T-helper 17 cell (primary cell): ENCODE results near the gene SELENON. TPM values are rescaled to one million over a fixed set of nuclear protein-coding genes. Genes with fewer than 3 reads are reported as not detected.
"Not testable (repeated sequence)": the region's sequence is repeated elsewhere in the genome, so short reads cannot be mapped to it uniquely, and the experiment has no call there.

Source experiments
- ATAC-seq: fragments of 150-1000 bp; cut with Tn5 transposase; 2 replicates; pipeline ENCODE4 v1.10.0; 2021; ENCODE audit warnings: mild to moderate bottlenecking, moderate library complexity
- DNase-seq, 3 donors: peaks; one replicate each; pipeline versions ENCODE4 v3.0.0 to v3.0.0-alpha.2; 2020 to 2021
- H3K9me3 ChIP-seq: one replicate; pipeline ENCODE4 v1.7.0; 2013; ENCODE audit warnings: low read length, mild to moderate bottlenecking; ENCODE audit not compliant: control insufficient read depth, poor library complexity, severe bottlenecking
- H3K27ac Mint-ChIP-seq: one replicate; pipeline ENCODE4 v1.8.0; 2022; ENCODE audit warnings: mild to moderate bottlenecking, moderate library complexity, mixed read lengths
- H3K27me3 Mint-ChIP-seq: one replicate; pipeline ENCODE4 v1.8.0; 2022; ENCODE audit warnings: mixed read lengths
- H3K36me3 Mint-ChIP-seq: one replicate; pipeline ENCODE4 v1.8.0; 2022; ENCODE audit warnings: low read depth, mixed read lengths
- H3K4me1 Mint-ChIP-seq: one replicate; pipeline ENCODE4 v1.8.0; 2022; ENCODE audit warnings: mild to moderate bottlenecking, mixed read lengths
- H3K4me3 Mint-ChIP-seq: one replicate; pipeline ENCODE4 v1.8.0; 2022; ENCODE audit warnings: mild to moderate bottlenecking, moderate library complexity, mixed read lengths
- total RNA-seq, 4 donors: library from RNA in 2 of 4; stranded (reverse) in 2 of 4; gene quantifications; one replicate each; pipeline ENCODE4 v1.2.3 and lab custom pipeline; 2022 to 2026

SELENON gene
- total RNA-seq, 2 donors from 2014 or later, result 24.5 to 25.2 TPM

GRCh38 chr1:25825605-25826004, 25.6 kb downstream of the SELENON start:
- no peak overlapping the region for H3K4me3 Mint-ChIP-seq
- H3K4me1 Mint-ChIP-seq, result peaks cover 11% of the 10 kb centered on the region
- H3K9me3 ChIP-seq, result no peaks in the 10 kb centered on the region
- H3K27me3 Mint-ChIP-seq, result no peaks in the 10 kb centered on the region
- peaks cover 8% of the 10 kb centered on the region for H3K36me3 Mint-ChIP-seq
- DNase-seq (no peak), ATAC-seq (no peak)
- no peak overlapping the region for H3K27ac Mint-ChIP-seq

DNA sequence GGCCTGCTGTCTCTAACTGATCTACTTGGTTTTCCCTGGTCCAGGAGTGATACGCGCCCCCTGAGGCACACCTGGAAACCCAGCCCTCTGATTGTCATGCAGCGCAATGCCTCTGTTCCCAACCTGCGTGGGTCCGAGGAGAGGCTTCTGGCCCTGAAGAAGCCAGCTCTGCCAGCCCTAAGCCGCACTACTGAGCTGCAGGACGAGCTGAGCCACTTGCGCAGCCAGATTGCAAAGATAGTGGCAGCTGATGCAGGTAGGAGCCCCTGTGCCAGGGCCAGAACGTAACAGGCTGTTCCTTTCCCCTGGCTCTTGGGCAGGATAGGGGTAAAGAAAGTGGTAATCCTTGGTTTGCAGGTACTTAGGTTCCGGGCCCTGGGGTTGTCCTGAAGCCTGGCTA, 26.6 kb downstream of the SELENON start:
- H3K9me3 ChIP-seq, result no peaks in the 10 kb centered on the region
- Mint-ChIP-seq H3K27me3 (no peaks in the 10 kb centered on the region), H3K27ac (no peak overlapping the region), H3K36me3 (peaks cover 7% of the 10 kb centered on the region), H3K4me3 (no peak overlapping the region), H3K4me1 (peaks cover 3% of the 10 kb centered on the region)
- DNase-seq (no peak), ATAC-seq (no peak)

DNA sequence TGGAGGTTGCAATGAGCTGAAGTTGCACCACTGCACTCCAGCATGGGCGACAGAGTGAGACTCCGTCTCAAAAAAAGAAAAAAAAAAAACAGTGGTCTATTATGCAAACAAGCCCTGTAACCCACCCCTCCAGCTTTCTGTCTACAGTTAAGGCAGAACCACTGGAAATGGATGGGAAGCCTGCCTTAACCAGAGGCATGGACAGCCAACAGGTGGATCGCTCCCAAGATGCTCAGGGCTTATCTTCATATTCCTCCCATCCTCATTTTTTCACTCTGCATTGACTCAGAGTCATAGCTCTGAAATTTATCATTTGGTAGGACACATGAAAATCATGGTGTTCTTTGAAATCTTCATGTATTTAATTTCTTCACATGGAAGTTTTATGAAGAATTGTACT, 28.5 kb downstream of the SELENON start:
- DNase-seq, result no peak

GRCh38 chr1:25829046-25829445, 29.1 kb downstream of the SELENON start:
- no peaks in the 10 kb centered on the region for H3K4me1 Mint-ChIP-seq
- H3K9me3 ChIP-seq, result no peaks in the 10 kb centered on the region
- no peaks in the 10 kb centered on the region for H3K27me3 Mint-ChIP-seq
- H3K27ac Mint-ChIP-seq, result no peak overlapping the region
- DNase-seq (no peak), ATAC-seq (no peak)
- H3K4me3 Mint-ChIP-seq, result no peak overlapping the region
- H3K36me3 Mint-ChIP-seq, result peaks cover 7% of the 10 kb centered on the region

More for the DNA sequence above, 28.5 kb downstream of the SELENON start:
- H3K27ac Mint-ChIP-seq, result no peak overlapping the region
- H3K9me3 ChIP-seq, result no peaks in the 10 kb centered on the region
- ATAC-seq, result no peak
- no peaks in the 10 kb centered on the region for H3K4me1 Mint-ChIP-seq
- peaks cover 7% of the 10 kb centered on the region for H3K36me3 Mint-ChIP-seq
- H3K4me3 Mint-ChIP-seq, result no peak overlapping the region
- H3K27me3 Mint-ChIP-seq, result no peaks in the 10 kb centered on the region

- no peak overlapping the region for H3K27ac Mint-ChIP-seq
- peaks cover 7% of the 10 kb centered on the region for H3K36me3 Mint-ChIP-seq
- no peak for DNase-seq
- H3K9me3 ChIP-seq, result no peaks in the 10 kb centered on the region
- no peak for ATAC-seq
- no peaks in the 10 kb centered on the region for H3K27me3 Mint-ChIP-seq
- no peak overlapping the region for H3K4me3 Mint-ChIP-seq
- H3K4me1 Mint-ChIP-seq, result no peaks in the 10 kb centered on the region
Measured at GRCh38 chr1:25831569-25832196, 31.7 kb downstream of the SELENON start.

GRCh38 chr1:25832336-25833037, 32.5 kb downstream of the SELENON start:
- Mint-ChIP-seq H3K4me3 (no peak overlapping the region), H3K4me1 (no peaks in the 10 kb centered on the region), H3K27ac (no peak overlapping the region), H3K36me3 (peaks cover 7% of the 10 kb centered on the region), H3K27me3 (no peaks in the 10 kb centered on the region)
- no peaks in the 10 kb centered on the region for H3K9me3 ChIP-seq
- ATAC-seq, result no peak
- no peak for DNase-seq

- no peak overlapping the region for H3K27ac Mint-ChIP-seq
- no peaks in the 10 kb centered on the region for H3K9me3 ChIP-seq
- no peak overlapping the region for H3K4me3 Mint-ChIP-seq
- no peaks in the 10 kb centered on the region for H3K4me1 Mint-ChIP-seq
- DNase-seq (no peak), ATAC-seq (no peak)
- H3K36me3 Mint-ChIP-seq, result peaks cover 4% of the 10 kb centered on the region
- no peaks in the 10 kb centered on the region for H3K27me3 Mint-ChIP-seq
Measured at GRCh38 chr1:25833158-25833557, 33.2 kb downstream of the SELENON start.

- Mint-ChIP-seq H3K4me3 (no peak overlapping the region), H3K27ac (no peak overlapping the region)
- no peak for ATAC-seq
Measured at GRCh38 chr1:25834894-25835293, 34.9 kb downstream of the SELENON start.

DNA sequence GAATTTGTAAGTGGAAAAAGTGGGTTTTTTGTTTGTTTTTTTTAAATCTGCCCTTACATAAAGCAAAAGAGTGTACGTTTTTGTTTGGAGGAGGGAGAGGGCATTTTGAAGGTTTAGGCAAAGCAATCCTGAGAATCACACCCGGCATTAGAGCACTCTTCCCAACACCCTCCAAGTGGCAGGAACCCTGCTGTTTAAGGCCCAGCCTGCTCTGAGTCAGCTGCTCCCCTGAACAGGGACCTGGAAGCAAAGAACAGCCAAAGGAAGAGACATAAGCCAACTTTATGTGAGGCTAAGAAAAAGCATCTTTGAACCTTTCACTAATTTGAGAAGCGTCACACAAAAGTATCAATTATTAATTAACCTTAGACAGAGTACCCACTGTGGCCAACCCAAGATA, 36.7 kb downstream of the SELENON start:
- Mint-ChIP-seq H3K27ac (no peak overlapping the region), H3K27me3 (no peaks in the 10 kb centered on the region), H3K4me3 (no peak overlapping the region), H3K36me3 (no peaks in the 10 kb centered on the region), H3K4me1 (no peaks in the 10 kb centered on the region)
- ATAC-seq (no peak), DNase-seq (no peak)
- H3K9me3 ChIP-seq, result no peaks in the 10 kb centered on the region

More at GRCh38 chr1:25834894-25835293, 34.9 kb downstream of the SELENON start:
- Mint-ChIP-seq H3K4me1 (no peaks in the 10 kb centered on the region), H3K27me3 (no peaks in the 10 kb centered on the region), H3K36me3 (peaks cover 4% of the 10 kb centered on the region)
- no peak for DNase-seq
- no peaks in the 10 kb centered on the region for H3K9me3 ChIP-seq

- H3K4me1 Mint-ChIP-seq, result no peaks in the 10 kb centered on the region
- no peak overlapping the region for H3K4me3 Mint-ChIP-seq
- ATAC-seq, result no peak
- no peak overlapping the region for H3K27ac Mint-ChIP-seq
- no peak for DNase-seq
- H3K9me3 ChIP-seq, result no peaks in the 10 kb centered on the region
- H3K36me3 Mint-ChIP-seq, result no peaks in the 10 kb centered on the region
- H3K27me3 Mint-ChIP-seq, result no peaks in the 10 kb centered on the region
Measured at GRCh38 chr1:25837262-25837875, 37.4 kb downstream of the SELENON start.

GRCh38 chr1:25839808-25840207, 39.8 kb downstream of the SELENON start:
- not testable (repeated sequence) for H3K9me3 ChIP-seq, H3K4me3 Mint-ChIP-seq, H3K27ac Mint-ChIP-seq, DNase-seq, H3K4me1 Mint-ChIP-seq, H3K27me3 Mint-ChIP-seq, ATAC-seq, H3K36me3 Mint-ChIP-seq

DNA sequence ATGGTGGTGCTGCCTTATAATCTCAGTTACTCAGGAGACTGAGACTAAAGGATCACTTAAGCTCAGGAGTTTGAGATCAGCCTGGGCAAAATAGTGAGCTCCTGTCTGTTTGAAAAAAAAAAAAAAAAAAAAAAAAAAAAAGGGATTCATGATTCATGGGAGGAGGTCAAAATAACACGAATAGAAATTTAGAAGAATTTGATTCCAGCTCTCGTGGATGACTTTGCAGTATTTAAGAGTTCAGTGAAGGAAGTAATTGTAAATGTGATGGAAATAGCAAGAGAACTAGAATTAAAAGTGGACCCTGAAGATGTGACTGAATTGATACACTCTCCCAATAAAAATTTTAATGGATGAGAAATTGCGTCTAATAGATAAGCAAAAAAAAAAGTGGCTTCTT, 43.5 kb downstream of the SELENON start:
- Mint-ChIP-seq H3K36me3 (no peaks in the 10 kb centered on the region), H3K27me3 (peaks cover 5% of the 10 kb centered on the region), H3K4me1 (peaks cover 5% of the 10 kb centered on the region), H3K27ac (no peak overlapping the region), H3K4me3 (no peak overlapping the region)
- DNase-seq (no peak), ATAC-seq (no peak)
- no peaks in the 10 kb centered on the region for H3K9me3 ChIP-seq

GRCh38 chr1:25844536-25845337, 44.7 kb downstream of the SELENON start:
- peaks cover 5% of the 10 kb centered on the region for H3K4me1 Mint-ChIP-seq
- H3K27me3 Mint-ChIP-seq, result peaks cover 5% of the 10 kb centered on the region
- DNase-seq, result no peak
- H3K36me3 Mint-ChIP-seq, result no peaks in the 10 kb centered on the region
- ATAC-seq, result no peak
- H3K27ac Mint-ChIP-seq, result no peak overlapping the region
- H3K9me3 ChIP-seq, result no peaks in the 10 kb centered on the region
- H3K4me3 Mint-ChIP-seq, result no peak overlapping the region
